ENCODE results near the gene CAMK2G.

- TF ChIP-seq CTCF (IDR thresholded peaks at IDR 0.05): no peak
- TF ChIP-seq POLR2A (IDR thresholded peaks at IDR 0.05): no peak
- TF ChIP-seq EP300 (IDR thresholded peaks at IDR 0.05; ENCODE audit: low read depth): no peak
These were observed 26.9 kb upstream of the CAMK2G start for GRCh38 chr10:73901261-73901660.
